Measurements from ENCODE around the gene PIN4.
"Not testable (repeated sequence)": the region's sequence is repeated elsewhere in the genome, so short reads cannot be mapped to it uniquely, and the experiment has no call there.

Gene PIN4

DNA sequence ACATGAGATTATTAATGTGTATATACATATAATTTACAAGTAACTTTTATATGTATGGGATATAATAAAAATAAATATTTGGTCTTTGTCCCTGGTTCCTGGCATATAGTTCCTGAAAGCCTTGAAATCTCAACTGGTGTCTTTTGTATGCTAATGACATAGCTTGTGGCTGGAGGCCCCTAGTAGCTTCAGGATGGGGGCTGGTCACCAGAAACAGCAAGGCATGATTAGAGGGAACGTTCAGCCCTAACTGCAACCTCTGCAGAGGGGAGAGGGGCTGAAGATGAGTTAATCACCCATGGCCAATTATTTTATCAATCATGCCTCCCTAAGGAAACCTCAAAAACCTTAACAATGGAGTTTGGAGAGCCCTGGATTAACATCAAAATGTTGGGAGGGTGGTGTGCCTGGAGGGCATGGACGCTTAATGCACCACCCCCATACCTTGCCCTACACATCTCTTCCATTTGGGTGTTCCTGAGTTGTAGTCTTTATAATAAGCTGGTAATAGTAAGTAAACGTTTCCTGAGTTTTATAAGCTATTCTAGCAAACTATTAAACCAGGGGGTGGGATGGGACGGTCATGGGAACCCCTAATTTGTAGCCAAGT lies 21.3 kb downstream of the PIN4 start:
- no peak for DNase-seq (ENCODE audit: low read depth)

GRCh38 chrX:72203421-72203820 lies 21.9 kb downstream of the PIN4 start:
- DNase-seq (ENCODE audit: low read depth), result no peak

DNA sequence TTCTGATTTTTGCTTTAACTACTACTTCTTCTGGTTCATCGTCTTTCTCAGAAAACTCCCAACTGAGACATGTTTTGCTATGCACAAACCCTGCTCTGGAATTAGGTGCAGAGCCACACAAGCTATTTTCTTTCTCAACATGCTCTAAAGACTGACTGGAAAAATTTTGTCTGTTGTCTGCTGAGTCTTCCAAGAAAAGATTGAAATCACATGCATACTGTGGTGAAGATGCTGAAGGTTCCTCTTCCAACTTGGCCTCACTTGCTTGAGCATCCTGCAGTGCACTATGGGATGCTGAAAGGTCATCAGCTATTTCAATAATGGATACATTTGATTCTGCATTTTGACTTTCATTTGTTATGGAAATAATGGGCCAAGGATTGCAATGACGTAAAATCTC lies 24.1 kb downstream of the PIN4 start:
- no peak for DNase-seq (ENCODE audit: low read depth)

DNA sequence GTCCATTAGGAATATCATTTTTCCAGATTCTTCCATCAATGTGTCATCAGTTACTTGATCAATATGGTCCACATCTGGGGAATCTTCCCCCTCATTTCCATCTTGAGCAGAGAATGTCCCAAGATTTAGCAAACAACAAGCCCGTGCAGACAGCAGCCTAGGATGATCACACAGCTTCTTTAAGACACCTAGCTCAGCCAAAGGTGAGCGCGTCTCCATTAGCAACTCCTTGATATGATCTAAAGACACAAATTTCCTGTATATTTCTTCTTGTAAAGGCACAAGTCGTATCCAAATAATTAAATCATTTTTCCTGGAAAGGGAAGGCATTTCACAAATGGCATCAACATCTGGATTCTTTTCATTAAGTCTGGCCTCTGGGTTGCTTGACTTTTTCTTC lies 25.8 kb downstream of the PIN4 start:
- DNase-seq (ENCODE audit: low read depth), result no peak

DNA sequence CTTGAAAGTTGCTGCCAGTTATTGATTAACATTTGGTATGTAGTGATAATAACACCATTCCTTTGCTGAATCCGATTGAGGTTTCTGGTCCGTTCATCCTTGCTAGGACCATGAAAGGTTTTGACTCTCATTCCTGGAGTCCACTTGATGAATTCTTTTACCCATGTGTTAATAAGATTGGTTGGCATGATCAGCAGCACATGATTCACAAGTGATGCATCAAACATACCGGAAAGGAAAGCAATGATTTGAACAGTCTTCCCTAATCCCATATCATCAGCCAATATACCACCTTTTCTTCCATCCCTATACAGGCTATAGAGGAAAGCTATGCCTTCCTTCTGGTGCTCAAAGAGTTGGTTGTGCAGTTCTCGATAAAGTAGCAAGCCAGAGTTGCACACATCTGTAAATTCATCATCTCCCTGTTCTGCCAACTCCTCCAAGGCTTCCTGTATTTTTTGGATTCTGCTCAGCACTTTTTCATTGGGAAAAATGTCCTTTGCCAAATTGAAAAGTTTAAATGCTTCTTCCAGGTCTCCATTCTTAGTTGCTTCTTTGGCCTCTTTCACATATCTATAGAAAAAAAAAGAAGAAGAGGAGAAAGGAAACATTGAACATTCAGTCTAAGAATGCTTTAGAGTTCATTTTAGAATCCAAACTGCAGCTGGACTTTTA lies 26.7 kb downstream of the PIN4 start:
- DNase-seq (ENCODE audit: low read depth), result no peak

DNA sequence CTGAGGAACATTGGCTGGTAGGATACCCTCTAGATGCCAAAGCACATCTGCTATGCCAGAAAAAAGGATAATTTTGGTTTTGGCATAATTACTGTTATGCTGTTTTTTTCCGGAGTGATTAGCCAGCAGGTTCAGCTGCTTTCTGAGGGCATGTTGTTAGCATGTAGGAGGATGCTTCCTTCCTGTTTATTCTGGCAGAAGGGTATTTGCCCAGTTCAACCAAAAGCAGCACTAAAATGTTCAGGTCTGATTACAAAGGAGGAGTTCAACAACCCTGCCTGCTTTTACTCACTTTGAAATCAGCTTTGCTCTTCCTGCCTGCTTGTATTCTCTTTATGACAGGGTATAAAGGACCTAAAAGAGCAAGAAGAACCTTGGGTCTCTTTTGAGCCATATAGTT lies 35.4 kb downstream of the PIN4 start:
- no peak for DNase-seq (ENCODE audit: low read depth)

DNA sequence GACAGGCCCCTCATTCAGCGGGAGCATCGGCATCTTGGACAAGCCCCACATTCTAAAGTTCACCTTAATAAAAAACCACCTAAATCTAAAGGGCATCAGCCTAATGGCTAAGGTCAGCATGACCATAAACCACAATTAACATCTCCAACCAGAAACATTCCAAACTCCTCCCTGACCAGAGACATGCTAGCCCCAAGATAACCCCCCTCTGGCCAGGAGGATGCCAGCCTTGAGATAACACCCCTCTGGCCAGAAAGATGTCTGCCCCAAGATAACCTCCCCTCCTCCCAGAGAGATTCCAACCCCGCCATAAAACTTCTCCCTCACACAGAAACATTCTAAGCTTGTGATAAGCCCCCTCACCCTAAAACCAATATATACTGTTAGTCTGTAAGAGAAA lies 38.8 kb downstream of the PIN4 start:
- DNase-seq (ENCODE audit: low read depth), result not testable (repeated sequence)

GRCh38 chrX:72230290-72230689 lies 48.7 kb downstream of the PIN4 start:
- DNase-seq (ENCODE audit: low read depth), result no peak

DNA sequence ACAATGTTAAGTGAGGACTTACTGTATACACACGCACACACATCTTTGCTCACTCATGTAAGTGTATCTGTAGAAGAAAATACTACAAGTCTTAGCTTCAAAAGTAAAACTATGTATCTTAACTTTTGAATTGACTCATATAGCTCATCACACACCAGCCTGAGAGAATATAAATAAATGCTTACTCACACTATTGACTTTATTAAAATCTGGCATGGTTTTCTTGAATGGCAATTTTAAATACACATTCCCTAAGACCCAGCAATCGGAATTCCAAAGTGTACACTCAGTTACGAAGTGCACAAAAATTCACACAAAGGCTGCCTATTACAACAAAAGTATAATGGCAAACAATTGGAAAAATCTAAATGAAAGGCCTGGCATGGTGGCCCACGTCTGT lies 55.3 kb downstream of the PIN4 start:
- DNase-seq (ENCODE audit: low read depth), result no peak

DNA sequence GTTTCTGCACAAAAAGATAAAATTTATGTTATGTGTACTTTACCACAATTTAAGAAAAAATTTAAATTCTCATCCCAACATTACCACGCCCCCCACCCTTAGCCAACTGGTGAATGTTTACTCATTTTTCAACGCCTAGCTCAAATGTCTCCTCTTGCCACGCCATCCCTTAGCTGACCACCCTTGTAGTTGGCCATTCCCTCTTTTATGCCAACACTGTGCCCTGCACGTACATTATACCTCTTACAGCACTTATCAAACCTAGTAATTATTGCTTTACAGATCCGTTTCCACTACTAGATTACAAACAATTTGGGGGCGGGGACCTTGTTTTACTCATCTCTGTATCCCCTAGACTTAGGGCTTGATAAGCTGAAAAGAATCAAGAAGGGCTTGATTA lies 56.6 kb downstream of the PIN4 start:
- no peak for DNase-seq (ENCODE audit: low read depth)

DNA sequence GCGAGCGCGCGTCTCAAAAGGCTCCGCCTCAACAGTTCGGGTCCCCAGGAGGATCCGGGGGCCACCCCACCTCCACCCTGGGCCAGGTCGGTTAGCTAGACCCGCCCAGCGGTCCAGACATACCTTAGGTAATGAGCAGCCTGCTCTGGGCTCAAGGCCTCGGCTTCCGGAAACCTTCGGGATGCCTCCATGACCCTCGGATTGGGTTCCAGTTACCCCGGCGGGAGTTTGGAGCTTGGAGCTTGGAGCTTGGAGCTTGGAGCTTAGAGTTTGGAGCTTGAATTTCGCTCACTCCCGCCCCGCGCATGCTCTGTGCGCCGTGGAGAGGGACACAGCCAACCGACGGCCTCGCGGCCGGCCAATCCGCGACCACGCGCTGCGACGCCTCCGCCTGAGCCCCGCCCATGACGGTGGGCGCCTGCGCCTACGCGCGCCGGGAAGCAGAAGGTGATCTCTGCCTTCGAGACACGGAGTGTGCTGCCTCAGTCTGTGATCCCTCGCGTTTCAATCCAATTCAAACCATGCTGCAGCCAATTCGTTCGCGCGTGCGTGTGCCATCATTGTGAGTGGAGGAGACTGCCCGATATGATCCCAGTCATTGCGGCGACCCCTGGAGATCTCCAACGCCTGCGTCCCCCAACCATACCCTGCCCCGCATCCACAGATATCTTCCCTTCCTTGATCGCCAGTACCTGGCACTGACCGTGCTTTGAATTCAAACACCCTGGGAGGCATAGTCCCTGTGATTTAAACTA lies 57.3 kb downstream of the PIN4 start, which contains the start of gene ERCC6L:
TSS of gene ERCC6L (minus strand) at position 307 of the 755 bp plus-strand sequence. CDS start at position 191, 116 bp downstream.
- DNase-seq (ENCODE audit: low read depth), result peak; percentile 78

- no peak for DNase-seq (ENCODE audit: low read depth)
These were observed 59.4 kb downstream of the PIN4 start for GRCh38 chrX:72240976-72241375.

DNA sequence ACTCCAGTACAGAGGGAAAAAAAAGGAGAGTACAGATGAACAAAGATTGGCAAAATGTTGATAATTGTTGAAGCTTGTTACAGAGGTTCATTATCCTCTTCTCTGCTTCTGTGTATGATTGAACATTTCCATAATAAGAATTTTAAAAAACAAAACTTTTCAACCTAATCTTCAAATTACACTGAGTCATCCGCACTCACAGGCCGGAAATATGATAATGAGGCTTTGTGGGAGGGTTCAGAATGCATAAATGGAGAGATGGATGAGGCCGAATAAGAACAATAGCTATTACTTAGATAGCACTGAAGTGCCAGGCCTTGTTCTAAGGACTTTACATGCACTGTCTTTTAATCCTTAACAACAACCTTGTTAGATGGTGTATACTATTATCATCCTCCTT lies 61.9 kb downstream of the PIN4 start:
- peak; percentile 57 for DNase-seq (ENCODE audit: low read depth)

DNA sequence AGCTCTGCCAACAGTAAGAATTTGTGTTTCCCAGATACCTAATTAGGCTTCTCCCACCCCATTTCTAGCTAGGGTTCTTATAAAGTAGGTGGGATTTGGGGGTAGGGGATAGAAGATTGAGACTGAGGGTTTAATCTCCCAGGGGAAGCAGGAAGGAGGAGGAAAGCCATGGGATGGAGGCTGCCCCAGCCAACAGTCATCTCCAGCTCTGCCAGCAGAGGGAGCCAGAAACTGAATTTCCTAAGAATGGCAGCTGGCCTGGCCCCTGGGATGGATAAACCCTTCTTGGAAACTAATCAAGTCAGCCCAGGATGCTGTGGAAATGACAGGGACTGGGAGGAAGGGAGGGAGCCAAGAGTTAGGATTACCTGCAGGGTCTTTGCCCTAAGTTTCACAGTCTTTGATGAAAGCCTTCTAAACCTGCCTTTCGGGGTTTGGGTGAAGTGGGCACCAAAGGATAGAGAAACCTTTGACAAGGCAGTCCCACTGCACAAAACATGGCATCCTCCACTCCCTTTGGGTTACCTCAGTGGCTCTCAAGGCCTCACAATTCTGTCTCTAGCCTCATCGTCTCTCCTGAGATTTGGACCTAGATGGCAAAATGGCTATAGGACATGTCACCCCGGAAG lies 64.0 kb downstream of the PIN4 start:
- DNase-seq (ENCODE audit: low read depth), result peak; percentile 46

GRCh38 chrX:72247206-72247942 lies 65.8 kb downstream of the PIN4 start:
- DNase-seq (ENCODE audit: low read depth), result peak; percentile 44

Measured in amniotic epithelial cell (primary cell).